ENCODE data around the gene RETREG2.

DNA sequence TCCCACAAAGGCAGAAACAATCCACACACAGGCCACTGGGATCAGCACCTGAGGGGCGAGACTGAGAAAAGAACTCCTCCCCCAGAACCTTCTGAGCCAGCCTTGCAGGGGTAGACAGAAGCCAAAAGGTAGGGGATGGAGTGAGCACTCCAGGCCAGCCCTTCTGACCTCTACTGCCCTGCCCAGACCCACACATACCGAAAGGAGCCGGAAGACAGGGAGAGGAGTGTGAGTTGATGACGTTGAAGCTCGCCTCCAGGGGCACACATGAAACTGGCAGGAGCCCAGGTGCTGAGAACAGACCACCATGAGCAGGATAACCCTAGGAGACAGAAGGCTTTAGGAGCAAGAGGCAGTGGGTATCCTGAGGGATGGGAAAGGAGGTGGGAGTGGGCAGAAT is 10.1 kb upstream of the RETREG2 start:
- TF ChIP-seq, protein P1, sequence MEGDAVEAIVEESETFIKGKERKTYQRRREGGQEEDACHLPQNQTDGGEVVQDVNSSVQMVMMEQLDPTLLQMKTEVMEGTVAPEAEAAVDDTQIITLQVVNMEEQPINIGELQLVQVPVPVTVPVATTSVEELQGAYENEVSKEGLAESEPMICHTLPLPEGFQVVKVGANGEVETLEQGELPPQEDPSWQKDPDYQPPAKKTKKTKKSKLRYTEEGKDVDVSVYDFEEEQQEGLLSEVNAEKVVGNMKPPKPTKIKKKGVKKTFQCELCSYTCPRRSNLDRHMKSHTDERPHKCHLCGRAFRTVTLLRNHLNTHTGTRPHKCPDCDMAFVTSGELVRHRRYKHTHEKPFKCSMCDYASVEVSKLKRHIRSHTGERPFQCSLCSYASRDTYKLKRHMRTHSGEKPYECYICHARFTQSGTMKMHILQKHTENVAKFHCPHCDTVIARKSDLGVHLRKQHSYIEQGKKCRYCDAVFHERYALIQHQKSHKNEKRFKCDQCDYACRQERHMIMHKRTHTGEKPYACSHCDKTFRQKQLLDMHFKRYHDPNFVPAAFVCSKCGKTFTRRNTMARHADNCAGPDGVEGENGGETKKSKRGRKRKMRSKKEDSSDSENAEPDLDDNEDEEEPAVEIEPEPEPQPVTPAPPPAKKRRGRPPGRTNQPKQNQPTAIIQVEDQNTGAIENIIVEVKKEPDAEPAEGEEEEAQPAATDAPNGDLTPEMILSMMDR (IDR thresholded peaks at IDR 0.05): no peak
- no peak for TF ChIP-seq EZH2 (IDR thresholded peaks at IDR 0.05)
- TF ChIP-seq EZH2phosphoT487 (IDR thresholded peaks at IDR 0.05): no peak

Data from neural progenitor cell (in vitro differentiated cells).